Astrocyte (in vitro differentiated cells and primary cell): ENCODE results near the gene ENOX1.

Experiments used
- EZH2 ChIP-seq: IDR thresholded peaks from 2 replicates; pipeline ENCODE4 v1.6.1; 2012; ENCODE audit warnings: mild to moderate bottlenecking, low read length, inconsistent platforms; ENCODE audit not compliant: insufficient read depth
- TF ChIP-seq, protein P1 (sequence below): IDR thresholded peaks from 2 replicates; pipeline ENCODE4 v1.5.1; 2011; ENCODE audit warnings: low read depth, mild to moderate bottlenecking, inconsistent platforms, low read length, moderate library complexity; ENCODE audit not compliant: insufficient read depth

- TF ChIP-seq, protein P1, sequence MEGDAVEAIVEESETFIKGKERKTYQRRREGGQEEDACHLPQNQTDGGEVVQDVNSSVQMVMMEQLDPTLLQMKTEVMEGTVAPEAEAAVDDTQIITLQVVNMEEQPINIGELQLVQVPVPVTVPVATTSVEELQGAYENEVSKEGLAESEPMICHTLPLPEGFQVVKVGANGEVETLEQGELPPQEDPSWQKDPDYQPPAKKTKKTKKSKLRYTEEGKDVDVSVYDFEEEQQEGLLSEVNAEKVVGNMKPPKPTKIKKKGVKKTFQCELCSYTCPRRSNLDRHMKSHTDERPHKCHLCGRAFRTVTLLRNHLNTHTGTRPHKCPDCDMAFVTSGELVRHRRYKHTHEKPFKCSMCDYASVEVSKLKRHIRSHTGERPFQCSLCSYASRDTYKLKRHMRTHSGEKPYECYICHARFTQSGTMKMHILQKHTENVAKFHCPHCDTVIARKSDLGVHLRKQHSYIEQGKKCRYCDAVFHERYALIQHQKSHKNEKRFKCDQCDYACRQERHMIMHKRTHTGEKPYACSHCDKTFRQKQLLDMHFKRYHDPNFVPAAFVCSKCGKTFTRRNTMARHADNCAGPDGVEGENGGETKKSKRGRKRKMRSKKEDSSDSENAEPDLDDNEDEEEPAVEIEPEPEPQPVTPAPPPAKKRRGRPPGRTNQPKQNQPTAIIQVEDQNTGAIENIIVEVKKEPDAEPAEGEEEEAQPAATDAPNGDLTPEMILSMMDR: no peak
- TF ChIP-seq EZH2: no peak
These were observed 299.3 kb downstream of the ENOX1 start for GRCh38 chr13:43487461-43487860.
